HepG2 (cell line): ENCODE measurements around the gene TMEM63B.

Experiments
- NFKBIZ ChIP-seq: IDR thresholded peaks from 2 replicates; pipeline ENCODE4 v1.6.1; 2018; ENCODE audit warnings: missing genetic modification reagents, missing compliant biosample characterization
- POLR2A ChIP-seq, 2 experiments: IDR thresholded peaks; 2 replicates each; pipeline ENCODE4 v1.6.1; 2011; ENCODE audit warnings: low read depth in 2 of 2, low read length in 2 of 2, mild to moderate bottlenecking in 1 of 2, moderate library complexity in 1 of 2; ENCODE audit not compliant: insufficient read depth in 1 of 2
- POLR2AphosphoS5 ChIP-seq: IDR thresholded peaks from 2 replicates; pipeline ENCODE4 v1.6.1; 2012; ENCODE audit warnings: low read depth, low read length
- RBM39 ChIP-seq: fragments of 200-400 bp; formaldehyde crosslinking; IDR thresholded peaks from one replicate; pipeline ENCODE4 v1.6.1; 2018; ENCODE audit warnings: antibody characterized with exemption, mild to moderate bottlenecking, low read depth, low read length; ENCODE audit not compliant: poor library complexity, severe bottlenecking
- SIX1 ChIP-seq: sonication (generic); formaldehyde crosslinking; IDR thresholded peaks from 2 replicates; pipeline ENCODE4 v1.4.0; 2020; ENCODE audit warnings: missing genetic modification reagents, borderline replicate concordance
- ZNF354B ChIP-seq: sonication (generic); formaldehyde crosslinking; IDR thresholded peaks from 2 replicates; pipeline ENCODE4 v1.8.0; 2022; ENCODE audit warnings: mild to moderate bottlenecking, missing genetic modification reagents
- TF ChIP-seq, protein P1 (sequence below): sonication (generic); formaldehyde crosslinking; conservative IDR thresholded peaks from 2 replicates; pipeline ENCODE4 v1.4.0; 2020; ENCODE audit warnings: missing genetic modification reagents

DNA sequence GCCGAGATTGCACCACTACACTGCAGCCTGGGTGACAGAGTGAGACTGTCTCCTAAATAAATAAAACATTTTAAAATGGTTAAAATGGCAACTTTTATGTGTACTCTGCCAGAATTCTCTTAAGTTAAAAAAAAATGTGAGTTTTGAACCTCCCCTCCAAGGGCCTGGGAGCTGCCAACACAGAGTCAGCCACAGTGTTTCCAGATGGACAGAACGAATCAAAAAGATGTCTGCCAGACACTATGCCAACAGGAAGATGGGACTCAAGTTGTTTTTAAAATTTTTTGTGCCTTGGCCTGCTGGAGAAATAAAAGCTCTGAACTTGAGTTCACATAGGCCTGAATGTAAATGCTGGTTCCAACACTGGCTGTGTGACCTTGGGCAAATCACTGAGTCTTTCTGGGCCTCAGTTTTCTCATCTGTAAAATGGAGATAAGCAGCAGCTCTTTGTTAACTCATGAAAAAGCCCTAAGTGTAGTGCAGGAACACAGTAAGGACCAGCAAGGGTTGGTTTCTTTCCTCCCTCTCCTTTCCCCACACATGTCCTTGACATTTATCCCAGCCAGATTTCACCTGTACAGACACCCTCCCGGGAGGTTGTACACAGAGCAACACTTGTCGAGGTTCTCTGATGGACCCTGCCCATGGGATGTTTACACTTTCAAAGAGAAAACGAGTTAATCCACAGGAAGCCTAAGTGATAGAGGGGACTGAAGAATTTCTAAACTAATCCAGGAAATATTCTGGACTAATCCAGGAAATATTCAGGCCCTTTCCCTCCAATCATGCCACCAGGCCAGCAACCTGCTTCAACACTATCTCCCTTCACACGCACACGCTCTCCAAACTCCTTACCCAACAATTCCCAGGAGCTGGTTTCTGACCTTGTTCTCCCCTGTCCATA lies 35.1 kb upstream of the TMEM63B start:
- TF ChIP-seq POLR2A (IDR thresholded peaks at IDR 0.05; ENCODE audit: insufficient read depth in 1 of 2, low read depth in 2 of 2, low read length in 2 of 2) (no peak), ZNF354B (CRISPR knock-in tag) (no peak), POLR2AphosphoS5 (no peak), NFKBIZ (CRISPR knock-in tag) (no peak), RBM39 (no peak), SIX1 (peak; percentile 54; the same call in 1 of the 2 replicates)
- TF ChIP-seq, protein P1, sequence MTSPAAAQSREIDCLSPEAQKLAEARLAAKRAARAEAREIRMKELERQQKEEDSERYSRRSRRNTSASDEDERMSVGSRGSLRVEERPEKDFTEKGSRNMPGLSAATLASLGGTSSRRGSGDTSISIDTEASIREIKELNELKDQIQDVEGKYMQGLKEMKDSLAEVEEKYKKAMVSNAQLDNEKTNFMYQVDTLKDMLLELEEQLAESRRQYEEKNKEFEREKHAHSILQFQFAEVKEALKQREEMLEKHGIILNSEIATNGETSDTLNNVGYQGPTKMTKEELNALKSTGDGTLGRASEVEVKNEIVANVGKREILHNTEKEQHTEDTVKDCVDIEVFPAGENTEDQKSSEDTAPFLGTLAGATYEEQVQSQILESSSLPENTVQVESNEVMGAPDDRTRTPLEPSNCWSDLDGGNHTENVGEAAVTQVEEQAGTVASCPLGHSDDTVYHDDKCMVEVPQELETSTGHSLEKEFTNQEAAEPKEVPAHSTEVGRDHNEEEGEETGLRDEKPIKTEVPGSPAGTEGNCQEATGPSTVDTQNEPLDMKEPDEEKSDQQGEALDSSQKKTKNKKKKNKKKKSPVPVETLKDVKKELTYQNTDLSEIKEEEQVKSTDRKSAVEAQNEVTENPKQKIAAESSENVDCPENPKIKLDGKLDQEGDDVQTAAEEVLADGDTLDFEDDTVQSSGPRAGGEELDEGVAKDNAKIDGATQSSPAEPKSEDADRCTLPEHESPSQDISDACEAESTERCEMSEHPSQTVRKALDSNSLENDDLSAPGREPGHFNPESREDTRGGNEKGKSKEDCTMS, result no peak
